NCI-H128 (cell line): Measurements from ENCODE around the gene TPRN.
A peak's percentile ranks its signal among the peaks of the same experiment; 100 is the strongest.

Experiments used
- DNase-seq: peaks from one replicate; lab custom pipeline; 2025; ENCODE audit not compliant: unreplicated experiment; lab: John Stamatoyannopoulos, UW

Gene TPRN

DNA sequence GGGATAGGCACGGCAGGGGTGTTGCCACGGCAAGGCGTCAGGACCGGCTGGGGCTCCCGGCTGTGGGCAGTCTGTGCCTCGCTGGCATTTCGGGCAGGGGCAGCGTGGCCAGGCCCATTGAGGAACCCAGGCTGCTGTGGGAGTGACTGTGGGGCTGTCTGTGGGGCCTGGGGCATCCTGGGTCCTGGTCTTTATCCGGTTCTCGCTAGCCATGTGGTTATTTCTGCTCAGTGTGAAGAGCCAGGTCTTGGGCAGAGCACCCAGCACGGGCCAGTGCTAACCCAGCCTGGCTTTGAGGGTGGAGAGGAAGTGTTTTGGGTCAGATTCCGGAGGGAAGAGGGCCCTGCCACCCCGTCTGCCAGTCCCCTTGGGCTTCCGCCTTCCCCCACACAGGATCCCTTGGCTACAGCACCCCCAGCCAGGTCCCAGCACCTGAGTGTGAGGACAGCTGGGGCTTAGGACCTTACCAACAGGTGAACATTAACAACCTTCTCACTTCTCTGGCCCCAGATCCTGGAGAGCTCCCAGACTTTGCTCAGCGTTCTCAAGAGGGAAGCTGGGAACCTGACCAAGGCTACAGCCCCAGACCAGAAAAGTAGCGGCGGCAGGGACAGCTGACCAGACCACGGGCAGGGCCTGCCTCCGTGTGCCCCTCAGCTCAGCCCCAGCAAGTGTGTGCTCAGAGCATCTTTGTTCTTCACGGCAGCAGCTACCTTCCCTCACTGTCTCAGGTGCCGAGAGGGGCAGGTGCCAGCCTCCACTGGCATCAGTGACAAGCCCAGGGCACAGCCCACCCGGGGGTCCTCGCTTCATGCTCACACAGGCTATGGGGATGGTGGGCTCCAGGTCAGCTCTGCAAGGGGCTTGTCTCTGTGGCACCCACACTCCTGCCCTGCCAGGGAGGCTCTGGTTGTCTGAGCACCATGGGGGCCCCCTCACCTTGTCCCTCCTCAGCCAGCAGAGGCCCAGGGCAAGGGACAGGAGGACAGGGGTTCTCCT, 10.9 kb downstream of the TPRN start:
- no peak for DNase-seq

- peak; percentile 83 for DNase-seq
These were observed 11.8 kb downstream of the TPRN start, which contains the start of the genes ANAPC2 and SSNA1 for GRCh38 chr9:137188490-137189296. ANAPC2 (minus strand) TSS chr9:137188560; CDS start chr9:137188532, 28 bp downstream. SSNA1 (plus strand) TSS chr9:137188676; CDS start chr9:137188727, 51 bp downstream.

- DNase-seq, result no peak
These were observed 12.5 kb downstream of the TPRN start for GRCh38 chr9:137188086-137188489.

DNA sequence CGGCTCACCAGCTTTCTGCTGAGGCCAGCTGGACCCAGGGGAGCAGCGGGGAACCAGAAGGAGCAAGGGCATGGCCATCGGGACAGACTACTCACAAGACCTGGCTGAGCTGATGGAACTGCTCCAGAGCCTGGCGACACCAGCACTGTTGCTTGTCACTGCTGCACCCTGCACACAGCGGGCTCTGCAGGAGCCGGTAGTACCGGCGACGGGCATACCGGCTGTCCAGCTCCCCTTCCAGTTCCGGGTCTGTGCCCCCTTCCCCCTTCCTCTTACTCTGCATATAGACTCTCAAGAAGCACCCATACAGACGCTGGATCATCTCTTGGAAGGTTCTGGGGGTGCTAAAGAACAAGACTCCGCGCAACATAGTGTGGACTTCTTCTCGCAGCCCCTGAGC, 13.2 kb downstream of the TPRN start:
- no peak for DNase-seq

DNA sequence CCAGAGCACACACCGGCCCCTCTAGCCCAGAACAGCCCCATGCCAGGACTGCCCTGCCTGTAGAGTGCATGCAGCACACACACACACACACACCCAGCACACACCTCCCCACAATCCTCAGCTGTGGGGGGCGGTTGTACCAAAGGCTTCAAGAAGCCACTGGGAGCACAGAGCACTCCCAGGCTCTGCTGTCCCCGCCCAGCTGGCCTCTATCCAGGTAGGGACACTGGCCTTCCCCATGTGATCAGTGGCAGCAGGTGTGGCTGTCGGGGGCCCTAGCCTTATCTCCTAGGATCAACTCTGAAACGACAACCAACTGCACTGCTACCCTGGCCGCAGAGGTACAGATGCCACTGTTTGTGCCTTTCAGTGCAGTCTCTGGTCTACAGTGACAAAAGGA, 14.2 kb downstream of the TPRN start:
- no peak for DNase-seq

- DNase-seq, result no peak
These were observed 14.6 kb downstream of the TPRN start for GRCh38 chr9:137185921-137186320.

GRCh38 chr9:137184881-137185660, 15.5 kb downstream of the TPRN start:
- DNase-seq, result no peak

DNA sequence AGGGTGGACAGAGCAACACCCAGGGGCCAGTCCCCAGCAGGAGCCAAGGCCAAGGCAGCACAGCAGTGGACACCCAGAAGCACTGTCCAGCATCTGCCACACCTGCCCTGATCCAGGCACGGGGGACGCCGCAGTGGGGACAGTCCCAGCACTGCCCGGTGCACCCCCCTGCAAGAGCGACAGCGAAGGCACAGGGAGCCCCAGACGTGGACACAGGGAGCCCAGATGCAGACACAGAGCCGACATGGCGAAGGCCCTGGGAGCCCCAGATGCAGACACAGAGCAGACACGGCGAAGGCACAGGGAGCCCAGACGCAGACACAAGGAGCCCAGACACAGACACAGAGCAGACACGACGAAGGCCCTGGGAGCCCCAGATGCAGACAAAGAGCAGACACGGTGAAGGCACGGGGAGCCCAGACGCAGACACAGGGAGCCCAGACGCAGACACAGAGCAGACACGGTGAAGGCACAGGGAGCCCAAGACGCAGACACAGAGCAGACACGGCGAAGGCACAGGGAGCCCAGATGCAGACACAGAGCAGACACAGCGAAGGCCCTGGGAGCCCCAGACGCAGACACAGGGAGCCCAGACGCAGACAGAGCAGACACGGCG, 16.5 kb downstream of the TPRN start:
- no peak for DNase-seq

DNA sequence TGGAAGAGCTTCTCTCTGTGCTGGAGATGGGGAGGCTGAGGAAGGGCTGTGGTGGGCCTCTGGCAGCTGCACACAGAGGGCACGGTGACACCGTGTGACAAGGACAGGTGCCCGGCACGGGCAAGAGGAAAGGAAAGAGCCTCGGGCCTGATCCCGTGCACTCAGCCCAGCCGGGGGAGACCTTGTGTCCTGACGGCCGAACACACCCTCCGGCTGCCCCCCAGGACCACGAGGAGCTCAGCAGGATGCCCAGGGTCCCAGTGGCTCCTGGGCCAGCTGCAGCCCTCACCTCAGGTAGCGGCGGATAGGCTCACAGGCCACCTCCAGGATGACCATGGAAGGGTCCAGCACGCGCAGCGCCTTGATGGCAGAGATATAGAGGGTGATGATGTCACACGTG, 17.7 kb downstream of the TPRN start:
- no peak for DNase-seq

GRCh38 chr9:137181680-137182079, 18.9 kb downstream of the TPRN start:
- no peak for DNase-seq

- DNase-seq, result no peak
These were observed 20.1 kb downstream of the TPRN start for GRCh38 chr9:137180491-137180890.

DNA sequence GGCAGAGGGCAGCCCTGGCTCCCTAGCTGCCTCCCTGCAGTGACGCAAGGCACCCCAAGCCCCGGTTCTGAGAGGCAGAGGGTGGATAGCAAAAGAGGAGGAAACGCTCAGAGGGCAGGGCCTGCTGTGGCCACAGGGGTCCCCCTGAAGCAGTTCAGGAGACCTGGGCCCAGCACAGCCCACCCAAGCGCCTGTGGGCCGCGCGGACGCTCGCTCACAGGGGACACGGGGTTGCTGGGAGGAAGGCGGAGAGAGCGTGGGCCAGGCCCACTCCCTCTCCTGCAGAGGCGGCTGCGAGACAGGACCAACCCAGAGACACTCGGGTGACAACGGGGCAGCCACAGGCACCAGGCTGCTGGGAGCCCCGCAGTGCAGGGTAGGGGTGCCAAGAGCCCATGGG, 20.8 kb downstream of the TPRN start:
- no peak for DNase-seq

GRCh38 chr9:137178939-137179630, 21.5 kb downstream of the TPRN start:
- DNase-seq, result no peak

- no peak for DNase-seq
These were observed 22.2 kb downstream of the TPRN start for GRCh38 chr9:137178201-137178938.

GRCh38 chr9:137176302-137177182, 24.0 kb downstream of the TPRN start:
- DNase-seq, result no peak

DNA sequence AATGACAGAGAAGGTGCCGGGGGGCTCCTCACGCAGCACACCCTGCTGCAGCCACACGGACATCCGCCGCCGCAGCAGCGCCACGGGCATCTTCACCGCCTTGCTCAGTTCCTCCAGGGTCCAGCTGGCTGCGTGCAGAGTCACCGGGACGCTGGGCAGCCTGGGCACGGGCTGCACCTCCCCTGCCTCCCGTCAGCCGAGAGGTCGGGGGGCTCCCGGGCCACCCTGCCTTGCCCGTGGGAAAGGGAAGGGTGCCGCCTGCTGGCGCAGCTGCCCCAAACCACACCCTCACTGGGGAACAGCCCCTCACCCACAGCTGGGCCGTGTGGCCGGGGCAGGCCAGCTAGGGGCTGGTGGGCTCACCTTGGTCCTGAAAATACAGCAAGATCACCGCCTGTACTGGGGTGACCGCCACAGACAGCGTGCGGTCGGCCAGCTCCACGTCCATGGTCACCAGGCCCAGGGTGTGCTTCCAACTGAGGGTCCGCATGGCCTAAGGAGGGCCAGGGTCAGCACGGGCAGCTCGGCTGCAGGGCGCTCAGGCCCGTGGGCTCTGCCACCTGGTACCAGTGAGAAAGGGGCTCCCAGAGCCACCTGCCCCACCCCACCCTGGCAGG, 25.1 kb downstream of the TPRN start:
- no peak for DNase-seq

GRCh38 chr9:137174722-137175293, 25.7 kb downstream of the TPRN start:
- DNase-seq, result no peak
